NK-92 (cell line): ENCODE measurements around the gene C22orf23.

ENCODE experiments used
- DNase-seq: peaks from one replicate; lab custom pipeline; 2025; ENCODE audit not compliant: unreplicated experiment; lab: John Stamatoyannopoulos, UW

C22orf23 gene

DNA sequence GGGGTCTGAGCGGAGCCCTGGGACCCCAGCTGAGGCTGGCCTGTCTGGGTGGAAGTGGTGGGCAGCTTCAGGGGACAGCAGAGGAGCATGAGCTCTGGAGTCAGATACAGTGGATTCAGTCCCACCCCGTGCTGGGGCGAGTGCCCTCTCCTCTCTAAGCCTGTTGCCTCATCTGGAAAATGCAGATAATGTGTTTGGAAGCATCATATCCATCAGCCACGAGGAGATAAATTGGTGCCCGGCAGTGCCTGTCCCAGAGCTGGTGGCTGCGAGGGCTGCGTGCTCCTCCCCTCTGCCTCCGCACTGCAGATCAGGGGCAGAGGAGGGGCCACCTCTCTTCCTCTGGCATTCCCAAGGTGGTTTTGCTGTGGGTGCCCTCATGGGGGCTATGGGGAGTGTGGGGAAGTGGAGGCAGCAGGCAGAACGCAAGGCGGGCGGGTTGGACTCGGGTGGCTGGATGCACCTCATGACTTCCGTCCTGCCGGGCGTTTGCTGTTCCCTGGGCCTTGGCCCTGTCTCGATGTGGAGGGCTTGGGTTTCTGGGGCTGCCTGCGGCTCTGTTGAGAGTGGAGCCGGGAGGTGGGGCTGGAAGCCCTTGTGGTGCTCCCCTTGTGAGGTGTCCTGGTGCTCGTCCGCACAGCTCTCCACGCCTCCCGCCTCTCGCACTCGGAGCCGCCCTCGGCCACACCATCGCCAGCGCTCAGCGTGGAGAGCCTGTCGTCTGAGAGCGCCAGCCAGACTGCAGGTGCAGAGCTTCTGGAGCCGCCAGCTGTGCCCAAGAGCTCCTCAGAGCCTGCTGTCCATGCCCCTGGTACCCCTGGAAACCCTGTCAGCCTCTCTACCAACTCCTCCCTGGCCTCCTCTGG is 26.4 kb downstream of the C22orf23 start:
- no peak for DNase-seq

DNA sequence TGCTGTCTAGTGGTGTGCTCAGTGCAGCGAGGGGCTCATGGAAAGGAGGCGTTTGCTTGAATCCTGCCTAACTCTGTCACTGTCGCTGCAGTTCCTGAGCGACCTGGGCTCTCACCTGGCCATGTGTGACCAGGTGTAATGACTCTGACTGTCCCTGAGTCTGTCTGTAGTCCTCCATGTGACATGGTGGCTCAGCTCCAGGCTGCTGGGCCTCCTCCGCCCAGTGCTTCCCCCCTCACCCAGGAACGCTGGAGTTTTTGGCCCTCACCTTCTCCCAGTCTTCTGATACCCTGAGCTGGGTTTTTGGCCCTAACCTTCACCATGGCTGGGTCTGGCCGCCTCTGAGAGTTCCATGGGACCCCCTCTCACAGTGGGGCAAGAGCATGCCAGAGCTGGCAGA is 27.0 kb downstream of the C22orf23 start:
- no peak for DNase-seq

DNA sequence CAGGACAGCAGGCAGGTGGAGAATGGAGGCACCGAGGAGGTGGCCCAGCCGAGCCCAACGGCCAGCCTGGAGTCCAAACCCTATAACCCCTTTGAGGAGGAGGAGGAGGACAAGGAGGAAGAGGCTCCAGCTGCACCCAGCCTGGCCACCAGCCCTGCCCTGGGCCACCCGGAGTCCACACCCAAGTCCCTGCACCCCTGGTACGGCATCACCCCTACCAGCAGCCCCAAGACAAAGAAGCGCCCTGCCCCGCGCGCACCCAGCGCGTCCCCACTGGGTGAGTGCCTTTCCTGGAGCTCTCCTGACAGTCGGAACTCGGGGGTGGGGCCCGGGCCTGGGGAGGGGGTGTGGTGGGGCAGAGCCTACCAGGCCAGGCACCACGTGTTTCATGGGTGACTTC is 27.6 kb downstream of the C22orf23 start:
- no peak for DNase-seq

GRCh38 chr22:37925330-37925729 is 28.1 kb downstream of the C22orf23 start:
- no peak for DNase-seq

GRCh38 chr22:37924386-37925065 is 28.9 kb downstream of the C22orf23 start:
- no peak for DNase-seq

- no peak for DNase-seq
Measured at GRCh38 chr22:37923927-37924326, 29.5 kb downstream of the C22orf23 start.

- no peak for DNase-seq
Measured at GRCh38 chr22:37922191-37922590, 31.2 kb downstream of the C22orf23 start.

DNA sequence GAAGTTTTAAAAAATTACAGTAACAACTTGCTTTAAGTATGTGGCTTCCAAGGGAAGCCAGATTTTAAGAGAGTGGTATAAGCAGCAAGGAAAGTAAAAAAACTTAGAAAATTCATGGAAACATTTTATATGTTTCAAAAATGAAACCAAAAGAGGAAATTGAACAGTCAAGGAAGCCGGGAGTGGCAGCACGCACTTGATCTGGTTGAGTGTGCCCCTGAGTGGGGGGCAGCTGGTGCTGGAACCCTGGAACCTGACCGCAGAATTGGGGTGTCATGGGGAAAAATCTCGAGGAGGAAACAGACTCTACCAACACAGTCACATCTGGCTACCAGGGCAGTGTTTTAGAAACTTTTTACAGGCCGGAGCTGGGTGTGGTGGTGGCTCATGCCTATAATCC is 33.3 kb downstream of the C22orf23 start:
- no peak for DNase-seq

DNA sequence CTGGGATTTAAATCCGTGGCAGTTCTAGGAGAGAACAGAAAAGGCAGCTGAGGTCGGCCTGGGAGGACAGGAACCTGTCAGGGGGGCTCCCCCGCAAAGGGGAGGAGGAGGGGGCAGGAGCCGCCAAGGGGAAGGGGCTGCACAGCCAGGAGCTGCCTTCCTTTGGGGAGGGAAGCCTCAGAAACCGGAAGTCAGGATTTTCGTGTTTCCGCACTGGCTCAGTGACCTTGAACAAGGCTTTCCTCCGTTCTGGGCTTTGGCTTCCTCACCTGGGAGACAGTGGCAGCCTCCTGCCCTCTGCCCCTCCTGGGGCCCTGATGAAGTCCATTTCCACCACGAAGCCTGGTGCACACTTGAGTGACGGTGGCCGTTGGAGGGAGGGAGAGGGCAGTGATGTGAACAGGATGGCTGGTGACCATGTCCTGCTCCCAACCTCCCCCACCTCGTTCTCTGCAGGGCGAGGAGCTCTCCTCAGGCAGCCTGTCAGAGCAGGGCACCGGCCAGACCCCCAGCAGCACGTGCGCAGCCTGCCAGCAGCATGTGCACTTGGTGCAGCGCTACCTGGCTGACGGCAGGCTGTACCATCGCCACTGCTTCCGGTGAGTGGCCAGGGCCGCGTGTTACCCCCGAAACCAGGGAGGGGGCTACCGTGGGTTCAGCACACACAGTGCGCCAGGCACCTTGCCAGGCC is 34.7 kb downstream of the C22orf23 start:
- no peak for DNase-seq

- DNase-seq = no peak
Measured at GRCh38 chr22:37917874-37918548, 35.4 kb downstream of the C22orf23 start.

GRCh38 chr22:37916311-37916710 is 37.1 kb downstream of the C22orf23 start:
- DNase-seq = no peak

- no peak for DNase-seq
Measured at GRCh38 chr22:37913233-37913721, 40.1 kb downstream of the C22orf23 start.

DNA sequence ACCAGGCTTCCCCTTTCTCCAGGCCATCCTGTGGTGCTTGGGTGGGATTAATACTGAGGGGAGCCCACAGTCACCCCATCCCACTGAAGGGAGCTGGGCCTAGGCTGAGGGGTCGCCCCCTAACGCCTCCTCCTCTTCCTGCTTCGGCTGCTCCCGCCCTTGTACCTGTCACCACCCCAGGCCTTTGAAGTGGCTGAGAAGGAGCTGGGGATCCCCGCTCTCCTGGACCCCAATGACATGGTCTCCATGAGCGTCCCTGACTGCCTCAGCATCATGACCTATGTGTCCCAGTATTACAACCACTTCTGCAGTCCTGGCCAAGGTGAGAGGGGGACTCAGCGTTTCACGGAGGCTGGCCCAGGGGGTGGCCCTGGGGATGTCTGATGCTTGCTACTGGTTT is 41.2 kb downstream of the C22orf23 start:
- no peak for DNase-seq

DNA sequence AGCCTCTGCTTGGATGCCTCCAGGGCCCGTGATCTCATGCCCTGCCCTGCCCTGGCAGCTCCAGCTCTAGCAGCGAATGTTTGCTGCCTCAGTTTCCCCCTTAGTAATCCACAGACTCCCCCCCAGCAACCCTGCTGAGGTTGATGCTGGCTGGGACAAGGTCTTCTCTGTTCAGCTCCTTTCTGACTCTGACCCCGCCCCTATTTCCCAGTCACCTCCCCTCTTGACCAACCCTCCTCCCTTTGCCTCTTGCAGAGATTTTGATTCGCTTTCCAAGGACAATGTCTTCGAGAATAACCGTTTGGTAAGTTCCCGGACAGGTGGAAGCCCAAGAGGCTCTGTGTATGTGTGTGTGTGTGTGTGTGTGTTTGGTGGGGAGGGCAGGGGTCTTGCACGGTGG is 41.7 kb downstream of the C22orf23 start:
- no peak for DNase-seq

DNA sequence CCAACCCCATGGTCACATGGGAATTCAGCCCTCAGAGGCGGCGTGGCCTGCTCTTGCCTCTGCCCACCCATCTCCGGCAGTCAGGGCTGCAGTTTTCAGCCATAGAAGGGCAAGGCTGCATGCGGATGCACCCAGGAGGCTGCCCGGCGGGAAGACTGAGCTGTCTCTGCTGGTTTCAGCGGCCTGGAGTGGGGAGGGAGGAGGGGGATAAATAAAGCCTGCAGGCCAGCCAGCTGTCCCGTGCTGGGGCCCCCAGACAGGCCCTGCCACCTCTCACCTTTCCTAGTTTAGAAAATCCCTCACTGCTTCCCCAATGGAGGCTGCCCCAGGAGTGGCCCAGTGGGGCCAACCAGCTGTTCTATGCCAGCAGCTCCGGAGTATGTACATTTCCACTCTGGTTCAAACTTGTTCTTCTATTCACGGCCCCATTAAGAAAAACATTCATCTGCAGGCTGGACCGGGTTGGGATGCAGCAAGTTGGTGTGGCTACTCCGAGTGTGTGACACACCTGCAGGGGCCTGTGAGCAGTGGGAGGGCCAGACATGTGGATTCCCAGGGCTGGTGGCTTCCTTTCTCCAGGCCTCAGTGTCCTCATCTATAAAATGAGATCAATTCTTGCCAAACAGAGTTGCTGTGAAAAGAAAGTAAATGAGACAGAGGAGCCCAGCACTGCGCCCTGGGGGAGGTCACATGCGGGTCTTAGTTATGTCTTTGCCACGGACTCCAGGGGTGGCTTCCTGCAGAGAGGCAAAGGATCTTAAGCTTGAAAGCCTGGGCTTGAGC is 42.3 kb downstream of the C22orf23 start:
- DNase-seq = no peak

GRCh38 chr22:37909766-37910165 is 43.6 kb downstream of the C22orf23 start:
- no peak for DNase-seq

- DNase-seq = no peak
Measured at GRCh38 chr22:37907036-37907954, 46.1 kb downstream of the C22orf23 start.

- DNase-seq = no peak
Measured at GRCh38 chr22:37906364-37907008, 46.9 kb downstream of the C22orf23 start.
